Mucosa of rectum (tissue), 2 donors: ENCODE measurements around the gene ZNF575.

Experiments used
- H3K27ac ChIP-seq, 2 donors: one replicate each; pipeline ENCODE4 v1.7.0; 2013; ENCODE audit warnings: inconsistent platforms in 2 of 2, low read depth in 2 of 2, low read length in 2 of 2
- H3K27me3 ChIP-seq, 2 donors: one replicate each; pipeline ENCODE4 v1.7.0; 2013; ENCODE audit warnings: low read length in 2 of 2; ENCODE audit not compliant: control insufficient read depth in 2 of 2, insufficient read depth in 2 of 2
- H3K36me3 ChIP-seq, 2 donors: one replicate each; pipeline ENCODE4 v1.7.0; 2013; ENCODE audit warnings: low read length in 2 of 2; ENCODE audit not compliant: control insufficient read depth in 2 of 2, insufficient read depth in 2 of 2
- H3K4me1 ChIP-seq, 2 donors: one replicate each; pipeline ENCODE4 v1.7.0; 2013; ENCODE audit warnings: low read length in 2 of 2, mild to moderate bottlenecking in 1 of 2; ENCODE audit not compliant: control insufficient read depth in 2 of 2, insufficient read depth in 2 of 2
- H3K4me3 ChIP-seq, 2 donors: one replicate each; pipeline ENCODE4 v1.7.0; 2013; ENCODE audit warnings: low read length in 2 of 2
- H3K9ac ChIP-seq, 2 donors: one replicate each; pipeline ENCODE4 v1.7.0; 2013; ENCODE audit warnings: low read length in 2 of 2, low read depth in 1 of 2, mild to moderate bottlenecking in 1 of 2
- H3K9me3 ChIP-seq, 2 donors: one replicate each; pipeline ENCODE4 v1.7.0; 2013; ENCODE audit warnings: low read length in 2 of 2; ENCODE audit not compliant: control insufficient read depth in 2 of 2
- donor health status: healthy.
- donor health status: Normal muscosa, but diverticular disease.

The ZNF575 gene

GRCh38 chr19:43582495-43582894, 49.5 kb downstream of the ZNF575 start:
- peaks cover 0 to 2% of the 10 kb centered on the region in 2 donors for H3K4me1 ChIP-seq
- no peak overlapping the region for H3K27ac ChIP-seq
- no peak overlapping the region for H3K4me3 ChIP-seq
- H3K9ac ChIP-seq = no peak overlapping the region
- no peaks in the 10 kb centered on the region for H3K36me3 ChIP-seq
- H3K9me3 ChIP-seq = no peaks in the 10 kb centered on the region
- H3K27me3 ChIP-seq = no peaks in the 10 kb centered on the region

GRCh38 chr19:43584484-43584883, 51.5 kb downstream of the ZNF575 start:
- Histone ChIP-seq H3K4me3 (no peak overlapping the region), H3K36me3 (no peaks in the 10 kb centered on the region), H3K27ac (no peak overlapping the region)

More at GRCh38 chr19:43584484-43584883, 51.5 kb downstream of the ZNF575 start:
- Histone ChIP-seq H3K9me3 (no peaks in the 10 kb centered on the region), H3K9ac (no peak overlapping the region), H3K27me3 (no peaks in the 10 kb centered on the region), H3K4me1 (peaks cover 0 to 2% of the 10 kb centered on the region in 2 donors)
